ENCODE measurements around the gene PRM3.
"Not testable (repeated sequence)": the region's sequence is repeated elsewhere in the genome, so short reads cannot be mapped to it uniquely, and the experiment has no call there.

Gene PRM3

DNA sequence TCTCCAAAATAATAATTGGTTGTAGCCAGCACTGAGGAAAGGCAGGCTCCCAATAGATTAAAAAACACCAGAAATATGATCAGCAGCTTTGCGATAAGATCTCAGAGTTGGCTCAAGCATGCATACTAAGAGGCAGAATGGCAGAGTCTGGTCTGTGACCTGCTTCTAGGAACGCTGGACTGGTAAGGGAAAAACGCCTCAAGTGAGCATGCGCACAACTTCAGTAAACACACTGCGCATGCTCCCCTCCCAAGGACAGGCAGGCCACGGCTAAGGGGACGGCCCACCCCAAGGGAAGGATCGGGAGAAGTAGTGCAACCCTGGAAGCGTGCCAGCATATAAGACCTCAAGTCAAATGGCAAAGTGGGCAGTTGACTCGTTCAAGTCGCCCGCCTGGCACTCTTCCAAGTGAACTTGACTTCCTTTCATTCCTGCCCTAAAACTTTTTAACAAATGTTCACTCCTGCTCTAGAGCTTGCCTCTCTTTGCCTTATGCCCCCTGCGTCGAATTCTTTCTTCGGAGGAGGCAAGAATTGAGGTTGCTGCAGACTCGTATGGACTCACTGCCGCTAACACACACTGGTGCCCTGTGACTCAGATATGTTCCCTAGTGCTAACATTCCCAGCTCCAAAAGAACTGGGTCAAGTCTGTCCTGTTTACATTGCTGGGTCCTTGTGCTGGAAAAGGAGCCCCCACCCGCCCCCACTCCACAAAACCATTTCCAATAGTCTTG is 30.1 kb upstream of the PRM3 start:
- FAIRE-seq = no peak

DNA sequence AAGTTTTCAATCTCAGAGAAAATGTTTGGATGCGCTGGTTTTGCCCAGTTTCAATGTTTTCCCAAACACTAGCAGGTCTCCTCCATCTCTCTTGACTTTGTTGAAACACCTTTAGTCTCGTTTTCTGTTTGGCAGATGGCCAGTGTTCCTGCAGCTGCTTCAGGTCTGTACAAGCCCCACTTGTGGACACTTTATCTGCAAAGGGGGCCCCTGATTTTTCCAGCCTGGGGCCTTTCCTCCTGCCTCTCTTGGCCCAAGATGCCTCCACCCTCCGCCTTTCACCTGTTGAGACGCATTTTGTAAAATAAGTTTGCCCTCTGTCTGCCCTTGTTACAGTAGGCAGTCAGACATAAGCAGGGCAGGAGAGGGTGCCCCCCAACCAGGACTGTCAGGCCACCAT is 29.5 kb upstream of the PRM3 start:
- no peak for FAIRE-seq

DNA sequence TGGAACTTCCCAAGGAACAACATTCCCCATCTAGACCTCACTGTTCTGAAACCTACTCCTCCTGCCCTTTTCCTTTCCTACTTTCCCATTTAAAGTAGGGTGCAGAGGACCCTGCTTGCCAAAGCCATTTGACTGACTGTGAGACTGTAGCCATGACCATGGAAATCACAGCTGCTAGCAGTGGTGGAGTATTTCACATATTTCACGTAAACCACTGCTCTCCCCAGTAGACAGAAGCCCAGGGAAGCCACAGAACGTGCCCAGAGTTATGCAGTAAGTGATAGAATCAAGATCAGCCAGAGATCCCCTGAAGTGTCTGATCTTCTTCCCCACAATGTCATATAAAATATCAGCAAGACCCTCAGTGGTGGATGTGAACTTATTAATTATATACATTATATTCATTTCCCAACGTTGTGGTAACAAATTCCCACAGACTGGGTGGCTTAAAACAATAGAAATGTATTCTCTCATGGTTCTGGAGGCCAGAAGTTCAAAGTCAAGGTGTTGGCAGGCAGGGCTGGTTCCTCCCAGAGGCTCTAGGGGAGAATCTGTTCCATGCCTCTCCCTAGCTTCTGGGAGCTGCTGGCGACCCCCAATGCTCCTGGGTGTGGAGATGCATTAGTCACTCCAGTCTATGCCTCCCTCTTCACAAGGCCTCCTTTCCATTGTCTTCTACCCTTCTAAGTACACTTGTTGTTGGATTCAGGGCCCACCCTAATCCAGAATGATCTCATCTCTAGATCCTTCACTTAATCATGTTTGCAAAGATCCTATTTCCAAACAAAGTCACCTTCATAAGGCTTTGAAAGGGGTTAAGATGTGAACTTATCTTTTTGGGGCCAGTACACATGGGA is 28.4 kb upstream of the PRM3 start:
- no peak for FAIRE-seq

- FAIRE-seq = no peak
These were observed 27.1 kb upstream of the PRM3 start for GRCh38 chr16:11300560-11300892.

GRCh38 chr16:11299865-11300559 is 26.6 kb upstream of the PRM3 start:
- no peak for FAIRE-seq

DNA sequence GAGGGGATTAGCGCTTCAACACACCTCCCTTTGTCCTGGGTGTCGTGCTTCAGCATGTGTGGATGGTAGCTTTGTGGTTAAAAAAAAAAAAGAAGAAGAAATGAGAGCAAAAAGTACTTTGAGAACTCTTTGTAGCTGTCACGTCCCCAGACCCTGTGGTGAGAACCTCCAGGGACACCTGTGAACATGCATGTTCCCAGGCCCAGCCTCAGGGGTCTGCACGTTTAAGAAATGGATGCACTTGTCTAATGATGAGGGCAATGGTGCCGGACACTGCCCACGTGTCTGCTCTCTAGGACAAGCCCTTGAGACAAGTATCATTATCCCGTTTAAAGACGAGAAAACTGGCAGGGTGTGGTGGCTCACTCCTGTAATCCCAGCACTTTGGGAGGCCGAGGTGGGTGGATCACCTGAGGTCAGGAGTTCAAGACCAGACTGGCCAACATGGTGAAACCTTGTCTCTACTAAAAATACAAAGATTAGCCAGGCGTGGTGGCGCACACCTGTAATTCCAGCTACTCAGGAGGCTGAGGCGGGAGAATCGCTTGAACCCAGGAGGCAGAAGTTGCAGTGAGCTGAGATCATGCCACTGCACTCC is 25.6 kb upstream of the PRM3 start:
- FAIRE-seq = not testable (repeated sequence)

DNA sequence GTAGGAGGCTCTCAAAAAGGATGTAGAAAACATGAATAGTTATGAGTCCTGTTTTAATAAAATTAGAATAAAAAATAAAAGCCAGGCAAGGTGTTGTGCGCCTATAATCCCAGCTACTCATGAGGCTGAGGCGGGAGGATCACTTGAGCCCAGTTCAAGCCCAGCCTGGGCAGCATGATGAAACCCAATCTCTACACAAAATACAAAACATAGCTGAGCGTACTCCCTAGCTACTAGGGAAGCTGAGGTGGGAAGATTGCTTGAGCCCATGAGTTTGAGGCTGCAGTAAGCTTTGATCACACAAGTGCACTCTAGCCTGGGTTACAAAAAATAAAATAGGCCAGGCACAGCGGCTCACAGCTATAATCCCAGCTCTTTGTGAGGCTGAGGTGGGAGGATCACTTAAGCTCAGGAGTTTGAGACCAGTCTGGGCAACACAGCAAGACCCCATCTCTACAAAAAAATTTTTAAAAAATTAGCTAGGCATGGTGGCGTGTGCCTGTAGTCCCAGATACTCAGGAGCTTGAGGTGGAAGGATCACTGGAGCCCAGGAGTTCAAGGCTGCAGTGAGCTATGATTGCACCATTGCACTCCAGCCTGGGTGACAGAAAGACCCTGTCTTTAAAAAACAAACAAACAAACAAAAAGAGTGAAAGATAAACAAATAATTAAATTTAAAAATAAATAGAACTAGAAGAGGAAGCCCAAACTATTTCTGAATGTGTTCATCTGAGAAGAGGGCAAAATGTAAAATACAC is 24.9 kb upstream of the PRM3 start:
- no peak for FAIRE-seq

GRCh38 chr16:11297492-11298142 is 24.2 kb upstream of the PRM3 start:
- no peak for FAIRE-seq

DNA sequence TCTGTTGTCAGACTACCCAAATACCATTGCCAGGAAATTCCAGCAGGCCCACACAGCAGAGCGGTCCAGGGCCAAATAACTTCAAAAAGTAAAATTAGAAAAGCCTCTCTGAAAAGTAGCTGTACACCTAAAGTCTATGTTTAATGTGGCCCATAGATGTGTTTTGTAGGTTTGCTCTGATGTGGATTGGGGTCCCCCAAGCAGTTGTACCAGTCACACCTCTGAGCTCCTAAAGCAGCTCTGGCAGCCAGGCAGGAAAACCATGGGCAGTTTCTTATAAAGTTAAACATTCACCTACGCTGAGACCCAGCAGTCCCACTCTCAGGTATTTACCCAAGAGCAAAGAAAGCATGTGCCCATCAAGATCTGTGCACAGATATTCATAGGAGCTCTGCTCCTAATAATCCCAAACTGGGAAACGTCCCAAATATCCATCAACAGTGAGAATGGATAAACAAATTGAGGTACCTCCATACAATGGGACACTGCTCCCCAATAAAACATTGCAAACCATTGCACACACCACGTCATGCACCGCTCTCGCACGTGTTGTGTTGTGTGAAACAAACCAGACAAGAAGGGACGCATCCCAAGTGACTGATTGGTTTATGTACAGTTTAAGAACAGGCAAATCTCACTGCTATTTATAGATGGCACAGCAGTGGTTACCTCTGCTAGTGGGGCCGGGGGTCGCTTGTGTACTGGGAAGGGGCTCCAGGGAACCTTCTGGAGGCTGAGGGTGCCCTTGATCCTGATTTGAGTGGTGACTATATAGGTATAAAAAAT is 23.5 kb upstream of the PRM3 start:
- no peak for FAIRE-seq

DNA sequence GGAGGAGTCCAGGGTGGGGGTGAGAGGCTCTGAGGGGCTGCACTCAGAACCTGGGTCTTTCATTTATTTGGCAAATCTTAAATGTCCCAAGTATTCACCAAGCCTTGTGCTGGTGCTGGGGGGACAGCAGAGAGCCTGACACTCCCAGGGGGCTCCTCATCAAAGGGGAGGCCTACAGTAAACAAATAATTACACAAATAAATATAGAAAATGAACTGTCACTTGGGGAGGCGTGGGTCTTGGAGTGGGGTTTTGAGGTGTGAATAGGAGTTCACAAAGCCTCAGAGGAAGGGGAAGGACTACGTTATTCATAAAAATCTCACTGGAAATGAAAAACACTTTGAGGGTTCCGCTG is 22.9 kb upstream of the PRM3 start:
- FAIRE-seq = no peak

- no peak for FAIRE-seq
These were observed 22.2 kb upstream of the PRM3 start for GRCh38 chr16:11295672-11296071.

DNA sequence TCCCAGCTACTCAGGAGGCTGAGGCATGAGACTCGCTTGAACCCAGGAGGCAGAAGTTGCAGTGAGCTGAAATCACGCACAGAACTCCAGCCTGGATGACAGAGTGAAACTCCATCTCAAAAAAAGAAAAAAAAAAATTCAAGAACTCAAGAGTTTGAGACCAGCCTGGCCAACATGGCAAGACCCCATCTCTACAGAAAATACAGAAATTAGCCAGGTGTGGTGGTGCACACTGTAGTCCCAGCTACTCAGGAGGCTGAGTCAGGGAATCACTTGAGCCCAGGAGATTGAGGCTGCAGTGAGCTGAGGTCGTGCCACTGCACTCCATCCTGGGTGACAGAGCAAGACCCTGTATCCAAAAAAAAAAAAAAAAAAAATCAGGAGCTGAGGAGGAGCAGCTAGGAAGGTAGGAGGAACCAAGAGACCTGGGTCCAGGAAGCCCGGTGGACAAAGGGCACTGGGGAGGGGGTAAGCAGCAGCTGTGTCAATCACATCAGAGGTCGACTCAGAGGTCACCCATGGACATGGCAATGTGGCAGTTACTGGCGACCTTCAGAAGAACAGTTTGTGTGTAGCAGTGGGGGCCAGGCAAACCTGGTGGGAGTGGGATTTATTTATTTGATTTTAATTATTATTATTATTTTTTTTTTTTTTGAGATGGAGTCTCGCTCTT is 18.8 kb upstream of the PRM3 start:
- FAIRE-seq = no peak

DNA sequence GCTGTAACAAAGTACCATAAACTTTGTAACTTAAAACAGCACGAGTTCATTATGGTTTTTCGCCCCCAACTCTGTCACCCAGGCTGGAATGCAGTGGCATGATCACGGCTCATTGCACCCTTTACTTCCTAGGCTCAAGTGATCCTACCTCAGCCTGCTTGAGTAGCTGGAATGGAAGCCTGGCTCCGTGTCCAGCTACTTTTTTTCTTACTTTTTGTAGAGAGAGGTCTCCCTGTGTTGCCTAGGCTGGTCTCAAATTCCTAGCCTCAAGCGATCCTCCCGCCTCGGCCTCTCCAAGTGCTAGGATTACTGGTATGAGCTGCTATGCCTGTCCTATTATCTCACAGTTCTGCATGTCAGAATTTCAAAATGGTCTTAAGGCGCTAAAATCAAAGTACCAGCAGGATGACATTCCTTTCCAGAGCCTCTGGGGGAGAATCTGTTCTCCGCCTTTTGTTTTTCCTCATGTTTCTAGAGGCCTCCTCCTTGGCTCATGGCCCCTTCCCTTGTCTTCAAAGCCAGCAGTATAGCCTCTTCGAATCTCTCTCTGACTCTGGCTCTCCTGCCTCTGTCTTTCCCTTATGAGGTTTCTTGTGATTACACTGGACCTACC is 17.8 kb upstream of the PRM3 start:
- FAIRE-seq = no peak

GRCh38 chr16:11290102-11290893 is 16.9 kb upstream of the PRM3 start:
- FAIRE-seq = no peak

GRCh38 chr16:11289696-11290095 is 16.3 kb upstream of the PRM3 start:
- not testable (repeated sequence) for FAIRE-seq

GRCh38 chr16:11289202-11289601 is 15.8 kb upstream of the PRM3 start:
- no peak for FAIRE-seq

DNA sequence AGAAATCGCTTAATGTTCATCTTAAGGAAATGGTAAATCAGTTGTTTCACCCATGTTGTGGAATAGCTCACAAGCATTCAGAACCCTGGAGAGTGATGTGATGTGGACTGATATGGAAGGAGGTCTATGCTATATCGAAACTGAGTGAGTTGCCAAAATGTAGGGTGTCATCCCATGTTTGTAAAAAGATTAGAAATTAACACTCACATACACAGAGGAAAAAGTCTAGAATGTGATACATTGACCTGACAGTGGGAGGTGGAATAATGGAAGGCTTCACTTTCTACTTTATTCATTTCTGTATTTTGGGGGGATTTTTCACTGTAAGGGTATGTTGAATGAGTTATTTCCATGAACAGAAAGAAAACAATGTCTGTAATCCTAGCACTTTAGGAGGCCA is 12.4 kb upstream of the PRM3 start:
- no peak for FAIRE-seq

- no peak for FAIRE-seq
These were observed 10.4 kb upstream of the PRM3 start for GRCh38 chr16:11283820-11284248.

Data from colon (tissue), 2 donors.